NCI-H774 (cell line): Measurements from ENCODE around the gene TEX261.

Experiments
- DNase-seq: peaks from one replicate; lab custom pipeline; 2025; lab: John Stamatoyannopoulos, UW

Gene TEX261

GRCh38 chr2:70936979-70937811 is 57.5 kb downstream of the TEX261 start:
- DNase-seq: no peak

- peak; percentile 61 for DNase-seq
Observed at GRCh38 chr2:70936165-70936978, 58.3 kb downstream of the TEX261 start.
